ENCODE data around the gene BAHCC1. TPM values are rescaled to one million over a fixed set of nuclear protein-coding genes. Genes with fewer than 3 reads are reported as not detected.

The BAHCC1 gene
- total and polyA plus RNA-seq, 9 of the 15 experiments (the other 6 are each of a cell fraction or from before 2014, with no cell fraction given), result 0.14 to 26.9 (median 5.0) TPM

- TF ChIP-seq OTX1 (CRISPR knock-in tag; IDR thresholded peaks at IDR 0.05) (no peak), RFX7 (CRISPR knock-in tag; IDR thresholded peaks at IDR 0.05) (no peak), NFIC (IDR thresholded peaks at IDR 0.05) (peak; percentile 44), KLF6 (CRISPR knock-in tag; IDR thresholded peaks at IDR 0.05; ENCODE audit: borderline replicate concordance) (no peak), ZBTB2 (IDR thresholded peaks at IDR 0.05) (0 out of 2 replicates have a peak, but pooled peaks have one; percentile 32), ZNF644 (tag; IDR thresholded peaks at IDR 0.05; ENCODE audit: low read depth) (no peak), CEBPZ (IDR thresholded peaks at IDR 0.05; ENCODE audit: borderline replicate concordance, low read depth, low read length) (no peak), NFYB (IDR thresholded peaks at IDR 0.05; ENCODE audit: extremely low read depth, insufficient read length) (no peak), ZNF586 (CRISPR knock-in tag; conservative IDR thresholded peaks at IDR 0.05) (no peak), ZNF57 (CRISPR knock-in tag; IDR thresholded peaks at IDR 0.05) (no peak), POU5F1 (IDR thresholded peaks at IDR 0.05; ENCODE audit: borderline replicate concordance, low read depth, low read length, partially characterized antibody) (no peak), MNT (conservative IDR thresholded peaks at IDR 0.05) (peak in 1 of 2 experiments; percentile 82; a peak in 3 of 4 replicates), EGR1 (conservative IDR thresholded peaks at IDR 0.05) (peak; percentile 72), ZNF785 (CRISPR knock-in tag; IDR thresholded peaks at IDR 0.05) (no peak), PCBP1 (IDR thresholded peaks at IDR 0.05; ENCODE audit: low read depth, low read length, poor library complexity, severe bottlenecking) (no peak), MAFF (IDR thresholded peaks at IDR 0.05; ENCODE audit: low read length) (no peak), SIN3B (IDR thresholded peaks at IDR 0.05; ENCODE audit: low read depth) (peak; percentile 75; the same call in 1 of the 2 replicates), ZNF274 (IDR thresholded peaks at IDR 0.05; ENCODE audit: borderline replicate concordance, low read depth, low read length) (no peak)
Measured at GRCh38 chr17:81484195-81484979, 89.1 kb downstream of the BAHCC1 start (continued).
